A549 (cell line): ENCODE data around the gene RBM6. TPM values are rescaled to one million over a fixed set of nuclear protein-coding genes. Genes with fewer than 3 reads are reported as not detected.

Experiments used
- ATAC-seq, 2 experiments: fragments of 200-7000 bp in 1 of 2; fragments of >200 bp in 1 of 2; cut with Nextera tagmentation in 1 of 2; cut with Tn5 transposase in 1 of 2; 3 replicates each; pipeline versions ENCODE4 v1.8.0 to v1.9.1; 2018 to 2020; ENCODE audit warnings: mild to moderate bottlenecking in 1 of 2, moderate library complexity in 1 of 2
- CTCF ChIA-PET: fragments of 300-600 bp; sonication (Branson Sonifier 250); formaldehyde crosslinking; extraction: SDS; loops from one replicate; lab custom pipeline; 2021; ENCODE audit warnings: antibody characterized with exemption, inconsistent platforms; lab: Yijun Ruan, JAX
- POLR2A ChIA-PET: fragments of 350-600 bp; formaldehyde crosslinking; extraction: SDS; loops from one replicate; lab custom pipeline; 2021; ENCODE audit warnings: antibody characterized with exemption, inconsistent platforms; lab: Yijun Ruan, JAX
- DNase-seq, 2 experiments: peaks; one replicate each; pipeline versions ENCODE4 v3.0.0 to v3.0.0-alpha.2; 2011 to 2016; ENCODE audit warnings: low read depth in 1 of 2, low spot score in 1 of 2
- FAIRE-seq: peaks from 2 replicates; lab custom pipeline; 2011; peaks lifted over from hg19 to GRCh38; lab: Jason Lieb, UNC
- H3K27ac ChIP-seq, 2 experiments: fragments of >200 bp; sonication (Bioruptor Twin); formaldehyde crosslinking; 3 replicates each; pipeline ENCODE4 v1.5.1; 2016 to 2017
- H3K4me1 ChIP-seq: fragments of >200 bp; sonication (Bioruptor Twin); formaldehyde crosslinking; 3 replicates; pipeline ENCODE4 v1.6.1; 2016
- H3K4me2 ChIP-seq: fragments of >200 bp; sonication (Bioruptor Twin); formaldehyde crosslinking; 3 replicates; pipeline ENCODE4 v1.6.1; 2016
- H3K4me3 ChIP-seq: fragments of >200 bp; sonication (Bioruptor Twin); formaldehyde crosslinking; 3 replicates; pipeline ENCODE4 v1.5.1; 2016
- H3K9me3 ChIP-seq: fragments of >200 bp; sonication (Bioruptor Twin); formaldehyde crosslinking; 3 replicates; pipeline ENCODE4 v1.6.1; 2016
- ATOH8 ChIP-seq: fragments of 250-450 bp; sonication (Bioruptor Pico); IDR thresholded peaks from 2 replicates; pipeline ENCODE4 v1.5.0; 2020; ENCODE audit warnings: low read depth, mild to moderate bottlenecking, moderate library complexity
- BHLHE40 ChIP-seq: IDR thresholded peaks from 2 replicates; pipeline ENCODE4 v1.6.1; 2012; ENCODE audit warnings: low read depth, low read length, inconsistent platforms
- CBX2 ChIP-seq: fragments of 200-600 bp; sonication (generic); IDR thresholded peaks from 2 replicates; pipeline ENCODE4 v1.6.1; 2016; ENCODE audit warnings: low read depth, mild to moderate bottlenecking, borderline replicate concordance
- CBX8 ChIP-seq: fragments of 200-600 bp; sonication (generic); IDR thresholded peaks from 2 replicates; pipeline ENCODE4 v1.6.1; 2016
- CEBPB ChIP-seq, 2 experiments: fragments of >200 bp in 1 of 2; sonication (Bioruptor Twin) in 1 of 2; formaldehyde crosslinking in 1 of 2; IDR thresholded peaks; 2 replicates each; pipeline ENCODE4 v1.6.1; 2012 to 2016
- CTCF ChIP-seq: fragments of >200 bp; sonication (Bioruptor Twin); formaldehyde crosslinking; IDR thresholded peaks from 3 replicates; pipeline ENCODE4 v1.5.1; 2016
- E2F6 ChIP-seq: IDR thresholded peaks from 2 replicates; pipeline ENCODE4 v1.6.1; 2012; ENCODE audit warnings: low read depth, borderline replicate concordance
- EHMT2 ChIP-seq: fragments of 200-600 bp; sonication (generic); IDR thresholded peaks from 2 replicates; pipeline ENCODE4 v1.6.1; 2016; ENCODE audit warnings: antibody characterized with exemption, low read depth, mild to moderate bottlenecking, moderate library complexity
- ESRRA ChIP-seq: fragments of 150-350 bp; IDR thresholded peaks from 2 replicates; pipeline ENCODE4 v1.6.1; 2014; ENCODE audit warnings: mild to moderate bottlenecking, low read length, borderline replicate concordance
- FOSB ChIP-seq: fragments of 250-450 bp; sonication (Bioruptor Pico); IDR thresholded peaks from 2 replicates; pipeline ENCODE4 v1.5.0; 2020; ENCODE audit warnings: mild to moderate bottlenecking, moderate library complexity
- FOXS1 ChIP-seq: fragments of 250-450 bp; sonication (Bioruptor Pico); IDR thresholded peaks from 2 replicates; pipeline ENCODE4 v1.5.0; 2020; ENCODE audit warnings: mild to moderate bottlenecking, moderate library complexity
- GATA3 ChIP-seq: IDR thresholded peaks from 2 replicates; pipeline ENCODE4 v1.6.1; 2012; ENCODE audit warnings: borderline replicate concordance
- HES2 ChIP-seq: fragments of >200 bp; sonication (Bioruptor Twin); formaldehyde crosslinking; IDR thresholded peaks from 2 replicates; pipeline ENCODE4 v1.6.1; 2016
- HOXB13 ChIP-seq: fragments of 250-450 bp; sonication (Bioruptor Pico); IDR thresholded peaks from 2 replicates; pipeline ENCODE4 v1.5.0; 2020; ENCODE audit warnings: low read depth, mild to moderate bottlenecking, moderate library complexity
- HOXB5 ChIP-seq: fragments of 250-450 bp; sonication (Bioruptor Pico); IDR thresholded peaks from 2 replicates; pipeline ENCODE4 v1.5.0; 2020; ENCODE audit warnings: mild to moderate bottlenecking, moderate library complexity
- JUNB ChIP-seq: fragments of >200 bp; sonication (Bioruptor Twin); formaldehyde crosslinking; IDR thresholded peaks from 2 replicates; pipeline ENCODE4 v1.6.1; 2016
- KDM1A ChIP-seq: fragments of 200-600 bp; sonication (generic); IDR thresholded peaks from 2 replicates; pipeline ENCODE4 v1.6.1; 2016; ENCODE audit warnings: low read depth, mild to moderate bottlenecking
- KDM5A ChIP-seq: fragments of 200-600 bp; sonication (generic); IDR thresholded peaks from 2 replicates; pipeline ENCODE4 v1.6.1; 2016; ENCODE audit warnings: antibody characterized with exemption, mild to moderate bottlenecking
- MAFK ChIP-seq: fragments of 450-650 bp; IDR thresholded peaks from 2 replicates; pipeline ENCODE4 v1.6.1; 2014; ENCODE audit not compliant: partially characterized antibody
- NPAS2 ChIP-seq: fragments of 250-450 bp; sonication (Bioruptor Pico); IDR thresholded peaks from 2 replicates; pipeline ENCODE4 v1.8.0; 2022; ENCODE audit warnings: mild to moderate bottlenecking, moderate library complexity, borderline replicate concordance
- NR3C1 ChIP-seq: fragments of >200 bp; sonication (Bioruptor Twin); formaldehyde crosslinking; IDR thresholded peaks from 3 replicates; pipeline ENCODE4 v1.6.1; 2017
- PBX3 ChIP-seq: IDR thresholded peaks from 2 replicates; pipeline ENCODE4 v1.6.1; 2012
- RAD21 ChIP-seq, 2 experiments: fragments of >200 bp in 1 of 2; sonication (Bioruptor Twin) in 1 of 2; formaldehyde crosslinking in 1 of 2; IDR thresholded peaks in 1 of 2; conservative IDR thresholded peaks in 1 of 2; 2 replicates in 1 of 2; 3 replicates in 1 of 2; pipeline ENCODE4 v1.6.1; 2012 to 2018; ENCODE audit warnings: inconsistent platforms in 1 of 2
- REST ChIP-seq: fragments of 200-600 bp; sonication (generic); IDR thresholded peaks from 2 replicates; pipeline ENCODE4 v1.6.1; 2016; ENCODE audit warnings: antibody characterized with exemption, mild to moderate bottlenecking, moderate library complexity
- RFX5 ChIP-seq: fragments of 450-650 bp; IDR thresholded peaks from 2 replicates; pipeline ENCODE4 v1.7.1; 2014; ENCODE audit warnings: antibody characterized with exemption, mild to moderate bottlenecking, moderate library complexity
- RNF2 ChIP-seq: fragments of 200-600 bp; sonication (generic); IDR thresholded peaks from 2 replicates; pipeline ENCODE4 v1.6.1; 2016; ENCODE audit warnings: low read depth, mild to moderate bottlenecking, antibody characterized with exemption, moderate library complexity, borderline replicate concordance
- SMC3 ChIP-seq: fragments of >200 bp; sonication (Bioruptor Twin); formaldehyde crosslinking; IDR thresholded peaks from 3 replicates; pipeline ENCODE4 v1.6.1; 2018; ENCODE audit warnings: inconsistent platforms
- SREBF2 ChIP-seq: fragments of 450-650 bp; IDR thresholded peaks from 2 replicates; pipeline ENCODE4 v1.6.1; 2014; ENCODE audit warnings: mild to moderate bottlenecking, moderate library complexity
- ZC3H11A ChIP-seq: fragments of 450-650 bp; IDR thresholded peaks from 2 replicates; pipeline ENCODE4 v1.6.1; 2014; ENCODE audit warnings: antibody characterized with exemption, mild to moderate bottlenecking
- ZFP36 ChIP-seq: fragments of 450-650 bp; IDR thresholded peaks from 2 replicates; pipeline ENCODE4 v1.6.1; 2014; ENCODE audit warnings: borderline replicate concordance; ENCODE audit not compliant: partially characterized antibody
- ZNF302 ChIP-seq: fragments of 250-450 bp; sonication (Bioruptor Pico); IDR thresholded peaks from 2 replicates; pipeline ENCODE4 v1.9.0; 2021; ENCODE audit warnings: inconsistent platforms, mild to moderate bottlenecking, moderate library complexity
- WGBS: methylation state at CpG from one replicate; pipeline ENCODE4 v1.1.6; 2017; ENCODE audit errors: missing lambda C conversion rate; 5-methylcytosine and 5-hydroxymethylcytosine counted together
- polyA minus RNA-seq: library from RNA; depleted of rRNA, polyadenylated mRNA; stranded (reverse); fragments of >200 nt; gene quantifications from 2 replicates; pipeline ENCODE4 v1.2.3, GENCODE V29; 2011; rRNA and poly(A)+ RNA removed
- polyA plus RNA-seq, 4 experiments: library from polyadenylated mRNA; depleted of rRNA in 3 of 4; stranded (reverse); fragments of >200 nt; fragmentation: RNase III in 1 of 4; extraction: RNeasy Plus Mini Kit Qiagen cat#74134 plus additional on column Dnase treatment in 1 of 4; gene quantifications; 2 replicates in 3 of 4; 3 replicates in 1 of 4; pipeline ENCODE4 v1.2.3, GENCODE V29; 2011 to 2017

Gene RBM6
- polyA plus RNA-seq (2011; rRNA removed) (42.2 and 44.2 TPM in 2 replicates), polyA plus RNA-seq (2017; fragmentation: RNase III; extraction: RNeasy Plus Mini Kit Qiagen cat#74134 plus additional on column Dnase treatment) (36.3 to 41.4 TPM (median 40.4 TPM) in 3 replicates), polyA minus RNA-seq (15.7 and 17.7 TPM in 2 replicates)
- polyA plus RNA-seq (2012; cell fraction: cytosol; rRNA removed), result 14.6 and 16.1 TPM in 2 replicates
- polyA plus RNA-seq (2012; cell fraction: nucleus; rRNA removed), result 15.5 and 26.0 TPM in 2 replicates

GRCh38 chr3:49939858-49940666 lies at the start of gene RBM6:
TSS of gene RBM6 (plus strand) at chr3:49940150. CDS start at chr3:49962642, 22,492 bp downstream.
- ChIA-PET POLR2A (interaction anchor here (0.6 to 2.9 kb wide), 6 partner anchors 9 to 137 kb away, joined by 3 to 23 read pairs (median 3); partner anchors contain the start of genes INKA1 and MON1A), CTCF (interaction anchor here (0.7 to 1.1 kb wide), 3 partner anchors 9 to 10 kb away, joined by 3 to 5 read pairs (median 3); partner anchors contain the start of gene MON1A)
- peak; percentile 95 to 98 for DNase-seq
- FAIRE-seq, result no peak
- H3K4me3 ChIP-seq, result peak within 1 kb of the TSS; percentile 79
- H3K4me2 ChIP-seq, result peak within 1 kb of the TSS; percentile 75
- peak; percentile 99 for ATAC-seq
- 0 out of 3 replicates have a peak, but pooled peaks cover 3% of the 10 kb centered on the region for H3K4me1 ChIP-seq
- peak within 1 kb of the TSS; percentile 93 to 94 for H3K27ac ChIP-seq
- no peaks in the 10 kb centered on the region for H3K9me3 ChIP-seq
- 3% methylated on average over 6 of the region's 74 CpGs for WGBS
- TF ChIP-seq HES2 (no peak), ZC3H11A (no peak), CBX8 (no peak), MAFK (no peak), PBX3 (no peak), ATOH8 (CRISPR knock-in tag) (no peak), ZNF302 (CRISPR knock-in tag) (no peak), E2F6 (no peak), CTCF (no peak), RFX5 (no peak), HOXB13 (CRISPR knock-in tag) (no peak), KDM1A (no peak), EHMT2 (no peak), GATA3 (no peak), ZFP36 (no peak), RAD21 (conservative IDR thresholded peaks at IDR 0.05 in 1 of 2, IDR thresholded peaks at IDR 0.05 in 1 of 2) (no peak), NR3C1 (no peak), NPAS2 (CRISPR knock-in tag) (no peak), REST (no peak), HOXB5 (CRISPR knock-in tag) (no peak), SMC3 (no peak), RNF2 (no peak), CEBPB (IDR thresholded peaks at IDR 0.05) (no peak), CBX2 (no peak), ESRRA (no peak), SREBF2 (no peak), BHLHE40 (no peak), KDM5A (no peak), FOXS1 (CRISPR knock-in tag) (no peak), FOSB (CRISPR knock-in tag) (no peak), JUNB (no peak)
